Neural cell (in vitro differentiated cells): ENCODE results near the gene GOLGA6D.

Source experiments
- CTCF ChIP-seq: fragments of 450-650 bp; IDR thresholded peaks from 2 replicates; pipeline ENCODE4 v1.5.1; 2014; ENCODE audit warnings: antibody characterized with exemption, mild to moderate bottlenecking, moderate library complexity; ENCODE audit not compliant: poor library complexity, severe bottlenecking
- EP300 ChIP-seq: fragments of 450-650 bp; conservative IDR thresholded peaks from 2 replicates; pipeline ENCODE4 v1.6.1; 2014; ENCODE audit warnings: antibody characterized with exemption, mild to moderate bottlenecking, moderate library complexity; ENCODE audit not compliant: poor library complexity, severe bottlenecking
- EZH2 ChIP-seq: fragments of 200-600, 300-800 bp; shearing (Covaris generic), sonication (generic); IDR thresholded peaks from 2 replicates; pipeline ENCODE4 v1.6.1; 2014; ENCODE audit warnings: antibody characterized with exemption, low read length, borderline replicate concordance, mild to moderate bottlenecking; ENCODE audit not compliant: insufficient read depth, poor library complexity, severe bottlenecking
- POLR2AphosphoS5 ChIP-seq: IDR thresholded peaks from 2 replicates; pipeline ENCODE4 v1.6.1; 2012
- RAD21 ChIP-seq: fragments of 450-650 bp; conservative IDR thresholded peaks from 2 replicates; pipeline ENCODE4 v1.6.1; 2014; ENCODE audit warnings: antibody characterized with exemption, mild to moderate bottlenecking, moderate library complexity
- SMC3 ChIP-seq: fragments of 450-650 bp; conservative IDR thresholded peaks from 2 replicates; pipeline ENCODE4 v1.6.1; 2014; ENCODE audit warnings: antibody characterized with exemption, mild to moderate bottlenecking, moderate library complexity; ENCODE audit not compliant: poor library complexity

GRCh38 chr15:75321711-75322110 is 39.1 kb downstream of the GOLGA6D start:
- TF ChIP-seq CTCF (no peak), EP300 (no peak), EZH2 (no peak), POLR2AphosphoS5 (no peak), RAD21 (no peak), SMC3 (no peak)
